ENCODE measurements around the gene PPP2R5C. TPM values are rescaled to one million over a fixed set of nuclear protein-coding genes. Genes with fewer than 3 reads are reported as not detected.

PPP2R5C gene
- total and polyA plus RNA-seq, 2 donors from 2014 or later = 65.6 to 129 TPM

GRCh38 chr14:101973356-101973755, 211.8 kb downstream of the PPP2R5C start:
- peaks cover 0 to 16% (median 8%) of the 10 kb centered on the region in 3 donors for H3K36me3 ChIP-seq (ENCODE audit: control insufficient read depth in 2 of 3, insufficient read depth in 3 of 3, low read length in 3 of 3)
- H3K27ac ChIP-seq (ENCODE audit: low read depth in 2 of 2, low read length in 2 of 2) = no peak overlapping the region
- FAIRE-seq (no peak), DNase-seq (no peak)
- no peaks in the 10 kb centered on the region for H3K9me3 ChIP-seq (ENCODE audit: control insufficient read depth in 2 of 3, insufficient read depth in 1 of 3, low read length in 3 of 3)
- no peak for TF ChIP-seq CTCF (IDR thresholded peaks at IDR 0.05; ENCODE audit: borderline replicate concordance, extremely low read depth, insufficient read depth)
- H3K4me1 ChIP-seq (ENCODE audit: control insufficient read depth in 2 of 3, insufficient read depth in 2 of 3, low read depth in 1 of 3, low read length in 3 of 3) = peaks cover 0 to 6% (median 0%) of the 10 kb centered on the region in 3 donors
- H3K9ac ChIP-seq (ENCODE audit: low read length in 3 of 3) = no peak overlapping the region
- intact Hi-C loops (cut with DNase I) = no loop called here
- H3K27me3 ChIP-seq (ENCODE audit: control insufficient read depth, insufficient read depth, low read length) = no peaks in the 10 kb centered on the region
- no peak overlapping the region for H3K4me3 ChIP-seq (ENCODE audit: low read length in 3 of 3)

GRCh38 chr14:101975231-101975630, 213.7 kb downstream of the PPP2R5C start:
- H3K4me1 ChIP-seq (ENCODE audit: control insufficient read depth in 2 of 3, insufficient read depth in 2 of 3, low read depth in 1 of 3, low read length in 3 of 3) = peaks cover 0 to 6% (median 0%) of the 10 kb centered on the region in 3 donors
- no peak overlapping the region for H3K27ac ChIP-seq (ENCODE audit: low read depth in 2 of 2, low read length in 2 of 2)
- no peak overlapping the region for H3K4me3 ChIP-seq (ENCODE audit: low read length in 3 of 3)
- no peaks in the 10 kb centered on the region for H3K27me3 ChIP-seq (ENCODE audit: control insufficient read depth, insufficient read depth, low read length)
- no peaks in the 10 kb centered on the region for H3K9me3 ChIP-seq (ENCODE audit: control insufficient read depth in 2 of 3, insufficient read depth in 1 of 3, low read length in 3 of 3)
- TF ChIP-seq CTCF (IDR thresholded peaks at IDR 0.05; ENCODE audit: borderline replicate concordance, extremely low read depth, insufficient read depth) = no peak
- no peak for FAIRE-seq
- DNase-seq = no peak
- H3K9ac ChIP-seq (ENCODE audit: low read length in 3 of 3) = no peak overlapping the region
- intact Hi-C loops (cut with DNase I) = no loop called here
- H3K36me3 ChIP-seq (ENCODE audit: control insufficient read depth in 2 of 3, insufficient read depth in 3 of 3, low read length in 3 of 3) = peaks cover 2 to 31% (median 17%) of the 10 kb centered on the region in 3 donors

Other genes with a start within 250 kb of the PPP2R5C start
- 0.94 TPM for gene DIO3, start 200.2 kb upstream of the PPP2R5C start, total RNA-seq
- 0.17 TPM for gene DIO3, start 200.2 kb upstream of the PPP2R5C start, polyA plus RNA-seq (ENCODE audit: insufficient read depth, low read depth, low replicate concordance)
- 390 TPM for gene DYNC1H1, start 202.9 kb downstream of the PPP2R5C start, total RNA-seq
- gene DYNC1H1, start 202.9 kb downstream of the PPP2R5C start, polyA plus RNA-seq (ENCODE audit: insufficient read depth, low read depth, low replicate concordance) = 132 TPM

Data from kidney (tissue), 14 donors.